Measurements from ENCODE around the gene CTNNA3.
"Not testable (repeated sequence)": the region's sequence is repeated elsewhere in the genome, so short reads cannot be mapped to it uniquely, and the experiment has no call there.

The CTNNA3 gene

GRCh38 chr10:67696029-67696428 lies at the start of gene CTNNA3:
TSS of gene CTNNA3 (minus strand) at chr10:67696195.
- no peak for DNase-seq

GRCh38 chr10:67735430-67735829 lies 39.4 kb upstream of the CTNNA3 start:
- DNase-seq: no peak

GRCh38 chr10:67733511-67733910 lies 37.5 kb upstream of the CTNNA3 start:
- DNase-seq: no peak

GRCh38 chr10:67725567-67725966 lies 29.6 kb upstream of the CTNNA3 start:
- DNase-seq: no peak

GRCh38 chr10:67723601-67724000 lies 27.6 kb upstream of the CTNNA3 start:
- DNase-seq: no peak

GRCh38 chr10:67722113-67722512 lies 26.1 kb upstream of the CTNNA3 start:
- DNase-seq: no peak

GRCh38 chr10:67716455-67716854 lies 20.5 kb upstream of the CTNNA3 start:
- DNase-seq: not testable (repeated sequence)

GRCh38 chr10:67705921-67706320 lies 9.9 kb upstream of the CTNNA3 start:
- DNase-seq: no peak

GRCh38 chr10:67699613-67700270 lies 3.7 kb upstream of the CTNNA3 start:
- not testable (repeated sequence) for DNase-seq

- no peak for DNase-seq
These were observed 2.2 kb upstream of the CTNNA3 start for GRCh38 chr10:67698164-67698563.

- DNase-seq: no peak
These were observed 1.7 kb upstream of the CTNNA3 start for GRCh38 chr10:67697724-67698131.

GRCh38 chr10:67696679-67697078 lies 684 bp upstream of the CTNNA3 start:
- no peak for DNase-seq

GRCh38 chr10:67695555-67695954 lies 440 bp downstream of the CTNNA3 start:
- no peak for DNase-seq

GRCh38 chr10:67691861-67692260 lies 4.1 kb downstream of the CTNNA3 start:
- not testable (repeated sequence) for DNase-seq

- not testable (repeated sequence) for DNase-seq
These were observed 5.5 kb downstream of the CTNNA3 start for GRCh38 chr10:67690540-67690939.

- DNase-seq: not testable (repeated sequence)
These were observed 11.9 kb downstream of the CTNNA3 start for GRCh38 chr10:67684140-67684539.

- no peak for DNase-seq
These were observed 17.5 kb downstream of the CTNNA3 start for GRCh38 chr10:67678335-67678974.

- DNase-seq: no peak
These were observed 19.7 kb downstream of the CTNNA3 start for GRCh38 chr10:67676208-67676825.

GRCh38 chr10:67670401-67670800 lies 25.6 kb downstream of the CTNNA3 start:
- DNase-seq: no peak

GRCh38 chr10:67669978-67670377 lies 26.0 kb downstream of the CTNNA3 start:
- no peak for DNase-seq

- DNase-seq: no peak
These were observed 27.5 kb downstream of the CTNNA3 start for GRCh38 chr10:67668448-67668847.

- DNase-seq: no peak
These were observed 29.0 kb downstream of the CTNNA3 start for GRCh38 chr10:67667035-67667425.

GRCh38 chr10:67666416-67667034 lies 29.5 kb downstream of the CTNNA3 start:
- no peak for DNase-seq

- DNase-seq: no peak
These were observed 30.5 kb downstream of the CTNNA3 start for GRCh38 chr10:67665491-67665890.

All from activated CD4-positive, alpha-beta T cell treated with anti-CD3 and anti-CD28 coated beads, Interleukin-2, amount 50 U/mL, for 1 hour (primary cell).